ENCODE results near the gene VKORC1.

VKORC1 gene

GRCh38 chr16:31129568-31130335 is 35.2 kb upstream of the VKORC1 start:
- Histone ChIP-seq H3F3A (ENCODE audit: insufficient read depth) (no peaks in the 10 kb centered on the region), H3K9me3 (ENCODE audit: insufficient read depth, low read length) (no peaks in the 10 kb centered on the region), H3K9me2 (replicated peaks; ENCODE audit: insufficient read depth, low read length) (no peaks in the 10 kb centered on the region), H3K4me2 (ENCODE audit: low read depth, low read length, poor library complexity, severe bottlenecking) (no peak overlapping the region), H2AFZ (ENCODE audit: low read depth, low read length, severe bottlenecking) (no peak overlapping the region), H3K9ac (ENCODE audit: low read length) (no peak overlapping the region), H3K27ac (ENCODE audit: low read depth, low read length) (no peak overlapping the region), H3K36me3 (ENCODE audit: low read length) (no peaks in the 10 kb centered on the region), H3K4me3 (ENCODE audit: insufficient read depth, low read length, poor library complexity, severe bottlenecking) (no peak overlapping the region), H3K27me3 (ENCODE audit: low read length) (no peaks in the 10 kb centered on the region), H4K20me1 (ENCODE audit: low read depth, low read length) (no peaks in the 10 kb centered on the region), H3K79me2 (ENCODE audit: insufficient read depth, low read length) (no peaks in the 10 kb centered on the region)
- TF ChIP-seq EZH2phosphoT487 (conservative IDR thresholded peaks at IDR 0.05; ENCODE audit: low read length) = no peak
- TF ChIP-seq CTCF (IDR thresholded peaks at IDR 0.05; ENCODE audit: insufficient read depth, low read length, poor library complexity, severe bottlenecking) = no peak

GRCh38 chr16:31128711-31129567 is 34.3 kb upstream of the VKORC1 start:
- Histone ChIP-seq H3K4me2 (ENCODE audit: low read depth, low read length, poor library complexity, severe bottlenecking) (no peak overlapping the region), H3K4me3 (ENCODE audit: insufficient read depth, low read length, poor library complexity, severe bottlenecking) (no peak overlapping the region), H3K9me3 (ENCODE audit: insufficient read depth, low read length) (no peaks in the 10 kb centered on the region), H3F3A (ENCODE audit: insufficient read depth) (no peaks in the 10 kb centered on the region), H3K79me2 (ENCODE audit: insufficient read depth, low read length) (no peaks in the 10 kb centered on the region), H2AFZ (ENCODE audit: low read depth, low read length, severe bottlenecking) (no peak overlapping the region), H4K20me1 (ENCODE audit: low read depth, low read length) (no peaks in the 10 kb centered on the region), H3K27ac (ENCODE audit: low read depth, low read length) (no peak overlapping the region), H3K9ac (ENCODE audit: low read length) (no peak overlapping the region), H3K27me3 (ENCODE audit: low read length) (no peaks in the 10 kb centered on the region), H3K36me3 (ENCODE audit: low read length) (no peaks in the 10 kb centered on the region), H3K9me2 (replicated peaks; ENCODE audit: insufficient read depth, low read length) (no peaks in the 10 kb centered on the region)
- TF ChIP-seq CTCF (IDR thresholded peaks at IDR 0.05; ENCODE audit: insufficient read depth, low read length, poor library complexity, severe bottlenecking) = no peak
- no peak for TF ChIP-seq EZH2phosphoT487 (conservative IDR thresholded peaks at IDR 0.05; ENCODE audit: low read length)

GRCh38 chr16:31127182-31127581 is 32.6 kb upstream of the VKORC1 start:
- H3K27ac ChIP-seq (ENCODE audit: low read depth, low read length) = no peak overlapping the region
- H3K4me2 ChIP-seq (ENCODE audit: low read depth, low read length, poor library complexity, severe bottlenecking) = no peak overlapping the region
- no peaks in the 10 kb centered on the region for H3K79me2 ChIP-seq (ENCODE audit: insufficient read depth, low read length)
- peaks cover 2% of the 10 kb centered on the region; the same call in 1 of the 2 replicates for H3K36me3 ChIP-seq (ENCODE audit: low read length)
- H4K20me1 ChIP-seq (ENCODE audit: low read depth, low read length) = no peaks in the 10 kb centered on the region
- H3K9me3 ChIP-seq (ENCODE audit: insufficient read depth, low read length) = no peaks in the 10 kb centered on the region
- TF ChIP-seq CTCF (IDR thresholded peaks at IDR 0.05; ENCODE audit: insufficient read depth, low read length, poor library complexity, severe bottlenecking) (no peak), EZH2phosphoT487 (conservative IDR thresholded peaks at IDR 0.05; ENCODE audit: low read length) (no peak)
- H3K27me3 ChIP-seq (ENCODE audit: low read length) = no peaks in the 10 kb centered on the region
- H3K9me2 ChIP-seq (replicated peaks; ENCODE audit: insufficient read depth, low read length) = no peaks in the 10 kb centered on the region
- no peak overlapping the region for H3K9ac ChIP-seq (ENCODE audit: low read length)
- no peaks in the 10 kb centered on the region for H3F3A ChIP-seq (ENCODE audit: insufficient read depth)
- H3K4me3 ChIP-seq (ENCODE audit: insufficient read depth, low read length, poor library complexity, severe bottlenecking) = no peak overlapping the region
- no peak overlapping the region for H2AFZ ChIP-seq (ENCODE audit: low read depth, low read length, severe bottlenecking)

Measured in SU-DHL-6 (cell line).